ENCODE data around the gene CADM1. TPM values are rescaled to one million over a fixed set of nuclear protein-coding genes. Genes with fewer than 3 reads are reported as not detected.

Gene CADM1
- total RNA-seq, 1 donor, result 86.5 TPM

GRCh38 chr11:115183136-115183535 is 321.1 kb downstream of the CADM1 start:
- Histone ChIP-seq H3K9me3 (ENCODE audit: low read depth, low read length) (no peaks in the 10 kb centered on the region), H3K4me3 (ENCODE audit: insufficient read depth, low read length) (no peak overlapping the region), H3K27me3 (ENCODE audit: insufficient read depth, low read length) (no peaks in the 10 kb centered on the region), H3K79me2 (ENCODE audit: insufficient read depth, low read length) (no peaks in the 10 kb centered on the region), H3K36me3 (ENCODE audit: insufficient read depth, low read length) (no peaks in the 10 kb centered on the region), H3K4me1 (ENCODE audit: insufficient read depth, low read length) (no peaks in the 10 kb centered on the region), H3K27ac (ENCODE audit: low read depth, low read length) (no peak overlapping the region), H3K4me2 (ENCODE audit: insufficient read depth, low read length) (no peak overlapping the region), H4K20me1 (ENCODE audit: insufficient read depth, low read length) (no peaks in the 10 kb centered on the region), H2AFZ (ENCODE audit: low read length) (no peak overlapping the region)
- no peak for TF ChIP-seq CTCF (IDR thresholded peaks at IDR 0.05; ENCODE audit: extremely low read depth, low read depth, low read length)
- DNase-seq (ENCODE audit: insufficient read length, low spot score, missing footprints), result no peak

GRCh38 chr11:115182282-115182955 is 321.8 kb downstream of the CADM1 start:
- Histone ChIP-seq H3K36me3 (ENCODE audit: insufficient read depth, low read length) (no peaks in the 10 kb centered on the region), H3K27me3 (ENCODE audit: insufficient read depth, low read length) (no peaks in the 10 kb centered on the region), H4K20me1 (ENCODE audit: insufficient read depth, low read length) (no peaks in the 10 kb centered on the region), H3K4me3 (ENCODE audit: insufficient read depth, low read length) (no peak overlapping the region), H3K4me2 (ENCODE audit: insufficient read depth, low read length) (no peak overlapping the region), H3K79me2 (ENCODE audit: insufficient read depth, low read length) (no peaks in the 10 kb centered on the region), H3K9me3 (ENCODE audit: low read depth, low read length) (no peaks in the 10 kb centered on the region), H2AFZ (ENCODE audit: low read length) (no peak overlapping the region), H3K27ac (ENCODE audit: low read depth, low read length) (no peak overlapping the region), H3K4me1 (ENCODE audit: insufficient read depth, low read length) (no peaks in the 10 kb centered on the region)
- no peak for DNase-seq (ENCODE audit: insufficient read length, low spot score, missing footprints)
- TF ChIP-seq CTCF (IDR thresholded peaks at IDR 0.05; ENCODE audit: extremely low read depth, low read depth, low read length), result no peak

GRCh38 chr11:115181538-115181937 is 322.7 kb downstream of the CADM1 start:
- H3K4me3 ChIP-seq (ENCODE audit: insufficient read depth, low read length), result no peak overlapping the region
- H4K20me1 ChIP-seq (ENCODE audit: insufficient read depth, low read length), result no peaks in the 10 kb centered on the region
- no peak overlapping the region for H2AFZ ChIP-seq (ENCODE audit: low read length)
- no peaks in the 10 kb centered on the region for H3K36me3 ChIP-seq (ENCODE audit: insufficient read depth, low read length)
- TF ChIP-seq CTCF (IDR thresholded peaks at IDR 0.05; ENCODE audit: extremely low read depth, low read depth, low read length), result no peak
- H3K27ac ChIP-seq (ENCODE audit: low read depth, low read length), result no peak overlapping the region
- H3K27me3 ChIP-seq (ENCODE audit: insufficient read depth, low read length), result no peaks in the 10 kb centered on the region
- no peaks in the 10 kb centered on the region for H3K79me2 ChIP-seq (ENCODE audit: insufficient read depth, low read length)
- no peaks in the 10 kb centered on the region for H3K9me3 ChIP-seq (ENCODE audit: low read depth, low read length)
- H3K4me2 ChIP-seq (ENCODE audit: insufficient read depth, low read length), result no peak overlapping the region
- H3K4me1 ChIP-seq (ENCODE audit: insufficient read depth, low read length), result no peaks in the 10 kb centered on the region
- DNase-seq (ENCODE audit: insufficient read length, low spot score, missing footprints), result no peak

- no peak overlapping the region for H3K4me2 ChIP-seq (ENCODE audit: insufficient read depth, low read length)
- no peak overlapping the region for H3K4me3 ChIP-seq (ENCODE audit: insufficient read depth, low read length)
- no peak for DNase-seq (ENCODE audit: insufficient read length, low spot score, missing footprints)
- H4K20me1 ChIP-seq (ENCODE audit: insufficient read depth, low read length), result no peaks in the 10 kb centered on the region
- H2AFZ ChIP-seq (ENCODE audit: low read length), result no peak overlapping the region
- H3K36me3 ChIP-seq (ENCODE audit: insufficient read depth, low read length), result no peaks in the 10 kb centered on the region
- TF ChIP-seq CTCF (IDR thresholded peaks at IDR 0.05; ENCODE audit: extremely low read depth, low read depth, low read length), result no peak
- H3K27ac ChIP-seq (ENCODE audit: low read depth, low read length), result no peak overlapping the region
- H3K4me1 ChIP-seq (ENCODE audit: insufficient read depth, low read length), result no peaks in the 10 kb centered on the region
- H3K9me3 ChIP-seq (ENCODE audit: low read depth, low read length), result no peaks in the 10 kb centered on the region
- H3K27me3 ChIP-seq (ENCODE audit: insufficient read depth, low read length), result no peaks in the 10 kb centered on the region
- H3K79me2 ChIP-seq (ENCODE audit: insufficient read depth, low read length), result no peaks in the 10 kb centered on the region
These were observed 323.9 kb downstream of the CADM1 start for GRCh38 chr11:115180272-115180671.

Data from osteoblast (primary cell).